Loucy (cell line): ENCODE results near the gene RHBDD2.
"Not testable (repeated sequence)": the region's sequence is repeated elsewhere in the genome, so short reads cannot be mapped to it uniquely, and the experiment has no call there.

Experiments used
- H2AFZ ChIP-seq: fragments of 200-600 bp; sonication (generic); 2 replicates; pipeline ENCODE4 v1.6.0; 2016; ENCODE audit warnings: antibody characterized with exemption, mild to moderate bottlenecking, low read length, moderate library complexity
- H3F3A ChIP-seq: fragments of 200-600 bp; 2 replicates; pipeline ENCODE4 v1.6.0; 2016; ENCODE audit warnings: antibody characterized with exemption, low read depth, mild to moderate bottlenecking
- H3K27me3 ChIP-seq: fragments of 200-600 bp; sonication (generic); 2 replicates; pipeline ENCODE4 v1.6.1; 2014; ENCODE audit warnings: low read length, mild to moderate bottlenecking; ENCODE audit not compliant: insufficient read depth, poor library complexity, severe bottlenecking
- H3K36me3 ChIP-seq: fragments of 200-600 bp; sonication (generic); 2 replicates; pipeline ENCODE4 v1.6.1; 2016; ENCODE audit warnings: low read length; ENCODE audit not compliant: insufficient read depth
- H3K4me1 ChIP-seq: fragments of 200-600 bp; sonication (generic); 2 replicates; pipeline ENCODE4 v1.5.1; 2014; ENCODE audit warnings: low read length, mild to moderate bottlenecking; ENCODE audit not compliant: insufficient read depth, poor library complexity, severe bottlenecking
- H3K4me2 ChIP-seq: fragments of 200-600 bp; sonication (generic); 2 replicates; pipeline ENCODE4 v1.6.0; 2014; ENCODE audit warnings: antibody characterized with exemption, low read length, low read depth, mild to moderate bottlenecking; ENCODE audit not compliant: poor library complexity, severe bottlenecking
- H3K4me3 ChIP-seq: fragments of 200-600 bp; sonication (generic); 2 replicates; pipeline ENCODE4 v1.5.1; 2014; ENCODE audit warnings: low read length, mild to moderate bottlenecking, mixed read lengths; ENCODE audit not compliant: poor library complexity, severe bottlenecking
- H3K79me2 ChIP-seq: fragments of 200-600 bp; sonication (generic); 2 replicates; pipeline ENCODE4 v1.6.1; 2014; ENCODE audit warnings: low read length; ENCODE audit not compliant: insufficient read depth
- H3K9ac ChIP-seq: fragments of 200-600 bp; sonication (generic); 2 replicates; pipeline ENCODE4 v1.6.0; 2014; ENCODE audit warnings: mild to moderate bottlenecking, low read depth, low read length, moderate library complexity; ENCODE audit not compliant: poor library complexity, severe bottlenecking
- H3K9me2 ChIP-seq: fragments of 200-600 bp; sonication (generic); replicated peaks from 2 replicates; pipeline ENCODE4 v1.6.1; 2016; ENCODE audit warnings: low read depth, low read length, mixed read lengths
- H3K9me3 ChIP-seq: fragments of 200-600 bp; sonication (generic); 2 replicates; pipeline ENCODE4 v1.6.1; 2014; ENCODE audit warnings: mild to moderate bottlenecking, antibody characterized with exemption, low read length, low read depth; ENCODE audit not compliant: insufficient read depth
- H4K20me1 ChIP-seq: fragments of 200-600 bp; sonication (generic); 2 replicates; pipeline ENCODE4 v1.6.0; 2014; ENCODE audit warnings: antibody characterized with exemption, low read length, mild to moderate bottlenecking; ENCODE audit not compliant: insufficient read depth, poor library complexity, severe bottlenecking
- CTCF ChIP-seq: fragments of 200-600 bp; sonication (generic); conservative IDR thresholded peaks from 2 replicates; pipeline ENCODE4 v1.5.1; 2014; ENCODE audit warnings: mild to moderate bottlenecking, antibody characterized with exemption, low read length
- EZH2phosphoT487 ChIP-seq: fragments of 200-600 bp; IDR thresholded peaks from 2 replicates; pipeline ENCODE4 v1.6.1; 2018; ENCODE audit warnings: antibody characterized with exemption, mild to moderate bottlenecking, moderate library complexity, borderline replicate concordance

RHBDD2 gene

GRCh38 chr7:75909521-75910132 is 30.8 kb downstream of the RHBDD2 start:
- no peak overlapping the region for H2AFZ ChIP-seq
- H3K4me3 ChIP-seq: no peak overlapping the region
- no peaks in the 10 kb centered on the region for H3K27me3 ChIP-seq
- no peaks in the 10 kb centered on the region for H4K20me1 ChIP-seq
- TF ChIP-seq CTCF (no peak), EZH2phosphoT487 (no peak)
- H3K36me3 ChIP-seq: no peaks in the 10 kb centered on the region
- no peak overlapping the region for H3K9ac ChIP-seq
- H3K4me2 ChIP-seq: no peak overlapping the region
- H3K79me2 ChIP-seq: no peaks in the 10 kb centered on the region
- H3K4me1 ChIP-seq: peaks cover 4% of the 10 kb centered on the region
- no peaks in the 10 kb centered on the region for H3K9me3 ChIP-seq
- H3K9me2 ChIP-seq: no peaks in the 10 kb centered on the region
- H3F3A ChIP-seq: no peaks in the 10 kb centered on the region

- H3K9me2 ChIP-seq, H3K9me3 ChIP-seq, H3K9ac ChIP-seq, H3K79me2 ChIP-seq, H3K4me2 ChIP-seq, H3K36me3 ChIP-seq, H3K27me3 ChIP-seq, H4K20me1 ChIP-seq, H2AFZ ChIP-seq, H3K4me3 ChIP-seq, H3F3A ChIP-seq: not testable (repeated sequence)
- H3K4me1 ChIP-seq: peaks cover 14% of the 10 kb centered on the region
Measured at GRCh38 chr7:75911186-75911585, 32.4 kb downstream of the RHBDD2 start.

- Histone ChIP-seq H3K9me2 (no peaks in the 10 kb centered on the region), H3K36me3 (no peaks in the 10 kb centered on the region), H3K27me3 (no peaks in the 10 kb centered on the region), H3K4me1 (peaks cover 18% of the 10 kb centered on the region), H3K9ac (no peak overlapping the region), H3K9me3 (no peaks in the 10 kb centered on the region), H3K79me2 (peaks cover 16% of the 10 kb centered on the region; the same call in 1 of the 2 replicates), H4K20me1 (peaks cover 5% of the 10 kb centered on the region), H3F3A (no peaks in the 10 kb centered on the region), H2AFZ (no peak overlapping the region), H3K4me3 (no peak overlapping the region), H3K4me2 (peak overlapping the region; percentile 81)
- TF ChIP-seq CTCF: no peak
- no peak for TF ChIP-seq EZH2phosphoT487
Measured at GRCh38 chr7:75913437-75913836, 34.6 kb downstream of the RHBDD2 start.

GRCh38 chr7:75914169-75914654 is 35.4 kb downstream of the RHBDD2 start:
- peak overlapping the region; percentile 95 for H3K4me3 ChIP-seq
- H3K36me3 ChIP-seq: no peaks in the 10 kb centered on the region
- no peaks in the 10 kb centered on the region for H3K9me3 ChIP-seq
- peak overlapping the region; percentile 81 for H3K4me2 ChIP-seq
- no peaks in the 10 kb centered on the region for H3F3A ChIP-seq
- TF ChIP-seq EZH2phosphoT487 (no peak), CTCF (no peak)
- peaks cover 18% of the 10 kb centered on the region for H3K4me1 ChIP-seq
- no peaks in the 10 kb centered on the region for H3K9me2 ChIP-seq
- H4K20me1 ChIP-seq: peaks cover 5% of the 10 kb centered on the region
- peak overlapping the region; percentile 75 for H3K9ac ChIP-seq
- H3K79me2 ChIP-seq: peaks cover 16% of the 10 kb centered on the region; the same call in 1 of the 2 replicates
- no peaks in the 10 kb centered on the region for H3K27me3 ChIP-seq
- peak overlapping the region; percentile 99 for H2AFZ ChIP-seq
